Stimulated activated CD8-positive, alpha-beta memory T cell treated with anti-CD3 and anti-CD28 coated beads, Interleukin-7, amount 100 ng/mL, for 48 hours (primary cell): Measurements from ENCODE around the gene TSC22D2.
A peak's percentile ranks its signal among the peaks of the same experiment; 100 is the strongest.

Source experiments
- DNase-seq, 2 donors: peaks; one replicate each; pipeline ENCODE4 v3.0.0-alpha.2; 2020; ENCODE audit warnings: low read depth in 1 of 2; ENCODE audit errors: extremely low read depth in 1 of 2

TSC22D2 gene

DNA sequence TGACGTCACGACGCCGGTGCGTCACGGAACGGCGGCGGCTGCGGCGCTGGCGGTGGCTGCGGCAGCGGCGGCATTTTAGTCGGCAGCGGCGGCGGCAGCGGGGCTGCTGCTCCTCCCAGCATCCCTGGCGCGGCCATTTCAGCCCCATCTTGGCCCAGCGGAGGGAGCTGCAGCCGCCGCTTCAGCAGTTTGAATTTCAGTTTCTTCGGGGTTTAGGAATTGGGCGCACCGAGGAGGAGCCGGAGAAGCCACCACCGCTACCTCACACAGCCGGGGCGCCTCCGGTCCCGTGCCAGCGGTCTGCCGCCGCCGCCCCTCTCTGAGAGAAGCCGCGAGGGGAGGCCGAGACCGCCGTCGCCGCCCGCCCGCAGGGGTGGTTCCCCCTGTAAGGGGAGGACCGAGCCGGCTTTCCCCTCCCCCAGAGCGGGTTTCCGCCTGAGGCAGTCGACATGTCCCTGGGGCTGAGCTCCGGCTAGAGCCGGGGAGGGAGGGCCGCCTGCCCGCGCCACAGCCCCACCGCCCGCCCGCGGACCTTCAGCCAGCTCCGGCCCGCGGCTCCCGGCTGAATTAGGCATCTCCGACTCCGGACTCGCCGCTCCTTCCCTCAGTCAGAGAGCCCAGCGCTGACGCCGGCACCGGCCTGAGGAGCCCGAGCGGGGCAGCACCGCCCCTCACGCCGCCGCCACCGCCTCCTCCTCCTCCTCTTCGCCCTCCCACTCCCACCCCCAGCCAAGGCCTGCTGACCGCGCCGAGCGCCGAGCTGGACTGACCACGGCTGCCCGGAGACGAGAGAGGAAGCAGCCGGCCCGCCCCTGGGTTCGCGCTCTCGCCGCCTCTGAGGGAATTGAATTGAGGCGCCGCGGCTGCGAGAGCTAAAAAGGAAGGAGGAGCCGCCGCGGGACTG, at the start of gene TSC22D2:
TSS of gene TSC22D2 (plus strand) at position 78 of the 904 bp plus-strand sequence. CDS start 1,053 bp downstream, outside the sequence.
- DNase-seq, result peak; percentile 90 to 93

DNA sequence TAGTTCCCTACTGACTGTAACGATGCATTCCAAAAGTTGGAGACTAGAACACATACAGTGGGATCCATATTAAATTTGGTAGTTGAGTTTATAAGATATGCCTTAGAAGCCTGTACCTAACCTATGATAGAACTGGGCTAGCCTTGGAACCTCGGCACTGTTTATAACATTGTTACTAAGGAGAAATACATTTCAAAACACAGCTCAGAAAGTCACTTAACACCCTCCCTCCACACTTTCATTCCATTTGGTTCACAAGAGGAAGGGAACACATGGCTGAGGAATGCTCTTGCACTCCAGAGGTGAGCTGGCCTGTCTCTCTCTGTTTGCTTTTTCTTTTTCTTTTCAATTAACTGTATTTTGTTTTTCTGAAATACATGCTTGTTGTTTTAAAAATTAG, 48.7 kb upstream of the TSC22D2 start:
- no peak for DNase-seq

DNA sequence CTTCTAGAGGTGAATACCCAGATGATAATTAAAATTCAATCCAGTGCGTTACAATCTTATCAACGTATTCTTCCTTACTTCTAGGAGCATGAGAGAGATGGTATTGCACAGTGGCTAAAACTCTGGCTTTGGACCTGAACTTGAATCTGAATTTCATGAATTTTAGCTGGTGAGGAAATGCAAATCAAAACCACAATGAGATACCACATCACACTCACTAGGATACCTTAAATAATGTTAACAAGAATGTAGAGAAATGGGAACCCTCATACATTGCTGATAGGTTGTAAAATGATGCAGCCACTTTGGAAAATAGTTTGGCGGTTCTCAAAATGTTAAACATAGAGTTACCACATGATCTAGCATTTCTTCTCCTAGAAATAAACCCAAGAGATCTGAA, 47.1 kb upstream of the TSC22D2 start:
- DNase-seq, result no peak

DNA sequence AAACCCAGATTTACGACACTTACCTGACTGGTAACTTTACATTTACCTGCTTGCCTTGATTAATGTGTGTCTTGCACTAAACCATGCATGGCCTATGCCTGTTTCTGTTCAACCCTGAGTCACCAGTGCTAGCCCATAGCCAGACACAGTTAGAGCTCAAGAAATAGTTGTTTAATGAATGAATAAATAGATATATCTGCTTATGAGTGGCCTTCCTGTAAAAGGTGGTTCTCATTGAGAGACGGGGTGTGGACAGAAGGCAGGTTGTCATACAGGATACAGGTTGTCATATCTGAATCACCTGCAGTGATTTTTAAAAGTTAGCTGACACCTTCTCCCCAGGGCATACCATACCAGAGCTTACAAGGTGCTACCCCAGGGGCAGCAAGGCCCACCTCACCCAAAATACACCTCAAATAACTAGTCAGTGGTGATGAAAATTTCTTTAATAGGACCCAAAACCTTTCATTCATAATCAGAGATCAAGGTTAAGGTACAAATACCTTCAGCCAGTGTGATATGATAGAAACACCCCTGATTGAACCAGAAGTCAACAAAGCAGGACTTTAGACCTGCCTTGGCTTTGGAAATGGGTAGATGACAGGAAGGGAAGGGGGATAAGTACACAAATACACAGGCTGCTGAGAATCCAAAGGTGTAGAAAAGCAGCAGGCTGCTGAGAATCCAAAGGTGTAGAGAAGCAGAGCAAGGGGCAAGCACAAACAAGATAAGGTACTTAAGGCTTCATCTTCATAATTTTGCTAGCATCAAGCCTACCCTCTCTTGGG, 45.4 kb upstream of the TSC22D2 start:
- DNase-seq, result no peak

DNA sequence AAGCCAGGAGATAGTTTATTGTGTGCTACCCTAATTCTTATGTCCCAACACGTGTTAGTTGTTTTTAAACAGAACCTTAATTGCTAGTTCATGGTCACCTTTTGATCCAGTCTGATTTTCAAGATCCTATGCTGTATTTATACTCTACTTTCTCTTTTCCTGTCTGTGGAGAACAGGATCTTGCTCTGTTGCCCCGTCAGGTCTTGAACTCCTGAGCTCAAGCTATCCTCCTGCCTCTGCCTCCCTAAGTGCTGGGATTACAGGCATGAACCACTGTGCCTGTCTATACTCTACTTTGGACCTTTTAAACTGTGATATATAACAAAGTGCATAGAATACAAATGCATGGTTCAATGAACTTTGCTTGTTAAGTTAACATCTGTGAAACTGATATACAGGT, 44.7 kb upstream of the TSC22D2 start:
- DNase-seq, result no peak

DNA sequence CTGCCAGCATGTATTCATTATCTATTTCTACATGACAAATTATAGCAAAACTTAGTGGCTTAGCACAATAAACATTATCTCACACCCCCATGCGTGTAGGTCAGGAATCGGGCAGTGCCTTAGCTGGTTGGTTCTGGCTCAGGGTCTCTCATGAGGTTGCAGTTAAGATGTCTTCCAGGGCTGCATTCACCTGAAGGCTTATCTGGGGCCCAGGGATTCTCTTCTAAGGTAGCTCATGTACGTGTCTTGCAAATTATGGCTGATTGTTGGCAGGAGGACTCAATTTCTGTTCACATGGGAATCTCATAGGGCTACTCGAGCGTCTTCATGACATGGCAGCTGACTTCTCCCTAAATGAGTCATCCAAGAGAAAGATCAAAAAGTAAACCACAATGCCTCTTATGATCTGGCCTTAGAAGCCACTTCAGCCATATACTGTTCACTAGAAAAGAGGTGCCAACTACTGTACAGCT, 42.9 kb upstream of the TSC22D2 start:
- no peak for DNase-seq

DNA sequence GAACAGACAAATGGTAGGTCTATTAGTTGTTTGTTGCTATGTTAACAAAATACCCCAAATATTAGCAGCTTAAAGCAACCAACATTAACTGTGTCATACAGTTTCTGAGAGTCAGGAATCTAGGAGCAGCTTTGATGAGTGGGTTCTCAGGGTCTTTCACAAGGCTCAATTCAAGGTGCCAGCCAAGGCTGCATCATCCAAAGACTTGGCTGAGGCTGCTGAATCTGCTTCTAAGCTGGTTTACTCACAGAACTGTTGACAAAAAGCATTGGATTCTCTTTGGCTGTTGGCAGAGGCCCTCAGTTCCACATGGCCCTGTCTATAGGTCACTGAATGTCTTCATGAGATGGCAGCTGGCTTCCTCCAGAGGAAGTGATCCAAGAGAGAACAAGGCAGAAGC, 40.3 kb upstream of the TSC22D2 start:
- no peak for DNase-seq

DNA sequence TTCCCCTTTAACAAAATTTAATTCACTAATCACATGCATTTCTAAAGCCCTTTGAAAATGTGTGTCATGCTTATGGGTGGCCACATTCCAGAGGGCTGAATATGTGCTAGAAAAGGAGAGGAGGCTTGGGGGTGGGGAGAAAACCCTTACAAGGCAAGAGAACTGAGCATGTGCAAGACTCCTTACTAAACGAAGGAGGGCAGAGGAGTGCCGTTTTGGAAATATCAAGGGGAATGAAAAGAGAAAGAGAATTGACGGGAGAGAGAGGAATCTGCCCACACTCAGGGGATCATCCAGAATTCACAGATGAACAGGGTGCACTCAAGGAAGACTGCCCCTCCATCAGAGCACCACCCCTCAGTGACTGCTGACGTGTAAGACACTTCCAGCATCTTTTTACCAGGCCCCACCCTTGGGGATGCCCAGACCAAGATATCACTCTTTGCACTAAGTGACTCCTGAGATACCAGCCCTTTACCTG, 37.9 kb upstream of the TSC22D2 start:
- no peak for DNase-seq

DNA sequence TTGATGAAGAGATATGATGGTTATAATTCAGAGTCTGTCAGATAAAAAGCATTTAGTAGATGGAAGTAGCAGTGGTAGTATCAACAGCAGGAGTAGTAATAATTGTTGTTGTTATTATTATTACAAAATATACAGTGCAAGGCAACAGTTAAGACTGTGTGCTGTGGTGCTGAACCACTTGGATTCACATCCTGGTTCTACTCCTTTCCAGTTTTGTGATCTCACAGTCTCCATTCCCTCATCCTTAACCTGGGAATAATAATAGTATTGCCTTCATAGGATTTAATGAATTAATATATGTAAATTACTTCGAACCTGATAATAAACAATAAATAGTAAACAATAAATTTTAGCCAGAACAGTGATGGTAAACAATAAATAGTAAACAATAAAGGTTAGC, 37.1 kb upstream of the TSC22D2 start:
- no peak for DNase-seq

DNA sequence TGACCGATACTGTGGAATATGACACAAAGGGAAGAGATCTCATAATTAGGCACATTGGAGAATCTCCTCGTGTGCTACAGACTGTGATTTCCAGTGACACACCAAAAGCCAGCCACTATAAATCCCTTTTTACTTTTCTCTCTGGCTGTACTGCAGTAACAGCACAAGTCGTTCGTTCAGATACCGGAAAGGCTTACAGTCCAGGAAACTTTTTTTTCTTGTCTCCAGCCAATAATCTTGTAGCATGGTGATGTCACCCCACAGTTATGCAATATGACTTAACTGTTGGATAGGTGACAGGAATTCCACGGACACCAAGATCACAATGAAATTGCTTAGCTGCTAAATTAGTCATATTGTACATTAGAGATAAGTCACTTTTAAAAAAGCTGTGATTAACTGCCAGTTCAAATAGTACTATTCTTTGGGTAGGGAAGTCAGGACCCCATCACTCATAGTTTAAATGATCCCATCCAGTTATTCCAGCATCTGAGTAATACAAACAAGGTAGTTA, 36.3 kb upstream of the TSC22D2 start:
- no peak for DNase-seq

DNA sequence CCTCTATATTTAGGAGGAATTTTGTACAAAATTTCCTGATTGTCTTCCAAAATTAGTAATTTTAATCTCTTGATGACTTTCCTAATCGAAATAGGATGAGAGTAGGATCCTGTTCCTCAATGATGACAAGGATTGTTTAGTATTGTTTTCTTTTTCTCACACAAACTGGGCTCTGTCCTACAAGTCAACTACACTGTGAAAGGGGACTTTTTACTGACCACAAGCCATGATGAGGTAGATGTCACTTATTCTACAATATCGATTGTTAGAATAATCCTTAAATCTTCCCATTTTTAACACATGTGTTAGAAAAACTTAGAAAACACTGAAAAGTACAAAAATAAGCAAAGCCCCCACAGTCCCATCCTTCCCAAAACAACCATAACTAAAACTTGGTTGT, 35.8 kb upstream of the TSC22D2 start:
- DNase-seq, result no peak

DNA sequence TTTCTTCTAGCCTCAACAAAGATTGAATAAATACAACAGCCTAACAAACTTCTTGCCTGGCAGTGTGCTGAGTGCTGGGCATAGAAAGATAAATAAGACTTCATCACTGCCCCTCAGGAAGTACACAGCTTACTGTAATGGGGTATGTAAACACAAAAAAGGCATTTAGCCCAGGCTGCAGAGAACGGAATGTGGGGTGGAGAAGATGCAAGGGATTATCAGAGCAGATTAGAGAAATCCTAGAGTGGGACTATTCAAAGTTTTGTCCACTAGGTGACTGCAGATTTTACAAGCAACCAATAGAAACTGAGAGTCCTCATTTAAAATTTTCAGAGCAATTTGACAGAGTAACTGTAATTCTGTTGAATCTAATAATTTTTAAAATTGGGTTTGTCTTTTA, 35.4 kb upstream of the TSC22D2 start:
- DNase-seq, result no peak

DNA sequence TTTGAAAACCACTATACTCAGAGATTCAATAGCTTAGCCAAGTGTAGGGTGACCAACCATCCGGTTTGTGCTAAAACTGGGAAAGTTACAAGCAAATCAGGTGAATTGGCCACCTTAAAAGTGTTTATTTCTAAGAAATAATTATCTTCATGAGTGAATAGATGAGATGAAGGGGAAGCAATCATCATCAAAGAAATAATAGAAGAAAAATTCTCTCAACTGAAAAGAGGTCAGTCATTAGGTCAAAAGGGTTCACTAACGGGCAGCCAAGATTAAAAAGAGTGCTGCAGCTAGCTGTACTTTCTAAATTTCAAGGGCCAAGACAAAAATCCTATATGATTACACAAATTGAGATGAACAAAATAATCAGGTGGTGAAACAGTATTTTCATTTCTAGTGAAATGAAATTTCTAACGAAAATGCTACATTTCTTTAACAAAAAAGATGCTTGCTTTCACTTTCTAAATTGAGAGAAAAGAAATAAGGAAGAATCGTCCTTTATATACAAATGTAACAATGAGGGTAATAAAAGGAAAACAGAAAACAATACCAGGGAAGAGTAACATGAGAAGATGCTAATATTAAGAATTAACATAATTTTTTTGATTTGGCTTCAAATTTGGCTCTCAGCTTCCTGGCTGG, 34.7 kb upstream of the TSC22D2 start:
- no peak for DNase-seq

DNA sequence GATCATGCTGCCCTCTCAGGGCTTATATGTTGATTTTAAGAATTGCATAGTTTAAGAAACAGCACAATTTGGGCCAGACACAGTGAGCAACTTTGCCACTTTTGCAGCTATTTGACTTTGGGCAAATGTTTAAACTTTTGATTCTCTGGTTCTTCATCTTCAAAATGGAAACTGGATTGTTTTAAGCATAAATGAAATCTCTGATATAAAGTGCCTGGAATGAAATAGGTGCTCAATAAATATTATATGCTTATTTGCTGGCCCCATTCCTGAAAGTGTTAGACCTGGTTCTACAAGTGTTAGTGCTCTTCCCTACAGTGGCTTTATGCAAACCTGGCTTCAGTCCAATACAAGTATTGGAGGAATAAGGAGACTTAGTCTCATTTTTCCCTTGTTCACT, 33.1 kb upstream of the TSC22D2 start:
- DNase-seq, result no peak

DNA sequence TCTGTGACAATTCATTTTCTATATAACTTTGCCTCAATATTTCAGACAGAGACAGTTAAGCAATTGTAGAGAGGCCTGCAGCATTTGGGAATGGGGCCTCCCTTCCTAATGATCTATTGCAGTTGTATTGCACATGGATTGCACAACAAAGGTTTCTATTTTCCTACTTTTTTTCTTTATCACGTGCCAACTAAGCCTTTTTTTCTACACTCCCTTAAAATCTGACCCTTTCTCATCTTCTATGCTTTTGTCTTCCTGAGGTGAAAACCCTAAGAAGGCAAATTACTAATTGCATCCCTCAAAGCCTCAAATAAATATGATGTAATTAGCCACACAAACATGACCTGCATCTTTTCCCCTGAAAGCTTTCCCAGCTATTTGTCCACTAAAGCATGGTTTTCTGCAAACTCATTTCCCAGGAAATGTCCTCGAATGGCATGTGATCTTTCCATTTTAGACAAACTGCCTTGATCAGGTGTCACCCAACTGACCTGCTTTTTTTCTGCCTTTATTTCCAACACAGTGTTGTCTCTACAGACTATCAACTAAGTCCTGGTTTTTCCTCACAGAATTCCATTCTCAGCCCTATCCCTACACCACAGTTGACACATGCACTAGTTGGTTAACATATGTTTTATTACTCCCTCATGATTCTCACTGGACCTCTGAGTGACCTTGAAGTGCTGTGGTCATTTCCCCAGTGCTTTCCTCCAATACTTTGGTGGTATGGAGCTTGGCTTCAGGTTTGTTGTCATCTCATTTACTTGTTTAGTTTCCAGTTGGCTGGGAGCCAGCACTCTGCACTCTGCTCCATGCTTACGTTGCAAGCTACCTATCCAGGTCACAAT, 31.9 kb upstream of the TSC22D2 start:
- no peak for DNase-seq

DNA sequence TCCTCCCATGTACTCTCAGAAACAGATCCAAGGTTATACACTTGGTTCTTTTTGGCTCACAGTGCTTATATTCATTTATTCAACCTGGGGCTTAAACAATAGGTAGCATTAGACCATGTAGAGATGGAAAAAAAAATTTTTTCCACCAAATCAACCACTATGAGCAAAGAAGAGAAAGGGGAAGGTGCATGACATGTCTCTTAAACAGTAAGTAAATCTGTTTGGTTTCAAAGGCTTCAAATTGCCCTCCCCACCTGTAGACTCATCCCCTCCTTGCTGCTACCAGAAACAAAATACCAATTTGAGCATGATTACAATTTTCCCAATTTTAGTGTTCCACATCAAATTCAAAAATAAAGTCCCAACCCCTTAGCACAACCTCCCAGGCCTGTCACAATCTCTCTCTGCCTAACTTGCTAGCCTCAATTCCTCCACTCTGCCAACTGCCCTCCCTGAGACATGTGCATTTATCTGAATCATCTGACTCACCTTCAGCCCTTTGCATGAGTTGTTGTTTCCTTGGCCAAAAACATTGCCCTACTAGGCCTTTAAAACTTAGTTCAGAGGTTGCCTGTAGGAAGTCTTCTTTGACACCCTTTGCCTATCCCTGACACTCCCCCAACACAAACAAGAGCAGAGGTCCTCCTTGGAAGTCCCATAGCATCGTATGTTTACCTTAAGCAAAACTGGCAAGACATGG, 30.3 kb upstream of the TSC22D2 start:
- DNase-seq, result no peak

DNA sequence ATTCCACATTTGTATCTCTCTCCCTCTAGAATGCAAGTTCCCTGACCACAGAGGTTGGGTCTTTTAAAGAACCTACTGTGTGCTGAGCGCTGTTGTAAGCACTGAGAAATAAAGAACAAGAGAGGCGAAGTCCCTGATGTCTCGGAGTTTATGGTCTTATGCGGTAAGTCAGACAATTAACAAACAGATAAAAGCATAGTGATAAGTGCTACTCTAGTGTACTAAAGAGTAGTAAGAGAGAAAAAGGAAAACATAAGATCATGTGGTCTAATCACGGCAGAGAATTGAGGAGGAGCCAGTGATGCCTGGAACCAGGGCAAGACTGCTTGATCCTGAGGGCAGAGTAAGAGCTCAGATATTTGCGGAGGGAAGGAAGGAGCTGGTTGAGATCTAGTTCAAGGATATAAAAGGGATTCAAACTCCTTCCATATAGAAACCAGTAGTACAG, 29.8 kb upstream of the TSC22D2 start:
- no peak for DNase-seq

DNA sequence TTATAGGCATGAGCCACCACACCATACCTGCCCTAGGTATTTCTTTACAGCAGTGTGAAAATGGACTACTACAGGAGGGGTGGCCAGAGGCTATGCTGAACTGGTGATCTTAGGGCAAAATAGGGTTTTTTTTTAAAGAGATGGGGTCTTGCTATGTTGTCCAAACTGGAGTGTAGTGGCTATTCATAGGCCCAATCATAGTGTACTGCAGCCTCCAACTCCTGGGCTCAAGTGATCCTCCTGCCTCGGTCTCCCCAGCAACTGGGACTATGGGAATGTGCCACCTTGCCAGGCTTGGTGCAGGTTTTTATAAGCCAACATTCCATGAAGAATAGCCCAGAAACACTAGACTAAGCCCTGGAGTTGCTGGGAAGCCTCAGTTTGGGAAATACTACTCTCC, 28.6 kb upstream of the TSC22D2 start:
- no peak for DNase-seq
